Testis (tissue), 3 donors: ENCODE results near the gene RGS5. TPM values are rescaled to one million over a fixed set of nuclear protein-coding genes. Genes with fewer than 3 reads are reported as not detected.
A peak's percentile ranks its signal among the peaks of the same experiment; 100 is the strongest.

Experiments used
- DNase-seq: peaks from one replicate; pipeline ENCODE4 v3.0.0-alpha.2; 2019
- H3K27ac ChIP-seq, 2 donors: fragments of 200-600 bp; sonication (generic); one replicate each; pipeline ENCODE4 v1.5.1; 2019
- H3K27me3 ChIP-seq: fragments of 200-600 bp; sonication (generic); one replicate; pipeline ENCODE4 v1.5.1; 2019
- H3K36me3 ChIP-seq: fragments of 200-600 bp; sonication (generic); one replicate; pipeline ENCODE4 v1.5.1; 2017; ENCODE audit warnings: low read depth; ENCODE audit errors: missing control alignments
- H3K4me1 ChIP-seq: fragments of 200-600 bp; sonication (generic); one replicate; pipeline ENCODE4 v1.5.1; 2019
- H3K4me3 ChIP-seq, 2 donors: fragments of 200-600 bp; sonication (generic); one replicate each; pipeline ENCODE4 v1.5.1; 2017 to 2019
- H3K9me3 ChIP-seq: fragments of 200-600 bp; sonication (generic); one replicate; pipeline ENCODE4 v1.5.1; 2017
- CTCF ChIP-seq, 3 experiments: fragments of 450-650 bp in 2 of 3; fragments of 200-600 bp in 1 of 3; sonication (generic) in 1 of 3; IDR thresholded peaks; one replicate each; pipeline ENCODE4 v1.5.1; 2016 to 2019; ENCODE audit warnings: antibody characterized with exemption in 3 of 3, mild to moderate bottlenecking in 2 of 3, moderate library complexity in 1 of 3
- POLR2A ChIP-seq: fragments of 450-650 bp; IDR thresholded peaks from one replicate; pipeline ENCODE4 v1.6.1; 2017; ENCODE audit warnings: antibody characterized with exemption, mild to moderate bottlenecking, moderate library complexity
- WGBS, 2 donors: methylation state at CpG; one replicate each; pipeline ENCODE4 v1.1.5; 2018; 5-methylcytosine and 5-hydroxymethylcytosine counted together
- intact Hi-C: fragments of 100-400 bp; cut with DNase I; formaldehyde crosslinking; loops from one replicate; pipeline ENCODE4 v1.15.1; 2023; ENCODE audit warnings: low total_unique reads
- polyA plus RNA-seq: library from polyadenylated mRNA; stranded (reverse); fragments of 350-450 nt; fragmentation: Illumina TruSeq; extraction: RNeasy Lipid Tissue Mini Kit (QIAGEN cat#74804); gene quantifications from one replicate; pipeline ENCODE4 v1.2.3, GENCODE V29; 2014; ENCODE audit warnings: low read depth, low replicate concordance; ENCODE audit not compliant: insufficient read depth
- total RNA-seq, 2 donors: library from RNA; depleted of rRNA; stranded (reverse); fragments of >200 nt; gene quantifications; one replicate each; pipeline ENCODE4 v1.2.3, GENCODE V29; 2016

Gene RGS5
- total and polyA plus RNA-seq, 3 donors from 2014 or later, result 84.7 to 237 (median 214) TPM

GRCh38 chr1:163174524-163175437, 27.9 kb downstream of the RGS5 start:
- H3K27me3 ChIP-seq, result no peaks in the 10 kb centered on the region
- H3K36me3 ChIP-seq, result no peaks in the 10 kb centered on the region
- peak; percentile 67 to 82 (median 80) for TF ChIP-seq CTCF (IDR thresholded peaks at IDR 0.05)
- TF ChIP-seq POLR2A, result no peak
- peaks cover 8% of the 10 kb centered on the region for H3K4me1 ChIP-seq
- no peaks in the 10 kb centered on the region for H3K9me3 ChIP-seq
- WGBS, 2 donors, result 20 to 37% methylated on average over 18 of the region's 18 CpGs
- DNase-seq, result peak; percentile 79
- no peak overlapping the region for H3K27ac ChIP-seq
- peak overlapping the region in 1 of 2 donors; percentile 5 for H3K4me3 ChIP-seq
- intact Hi-C loops, result loop anchor here (10.0 kb wide), 1 partner anchor 100 kb away; no protein-coding TSS in a partner anchor

- Histone ChIP-seq H3K27me3 (no peaks in the 10 kb centered on the region), H3K36me3 (no peaks in the 10 kb centered on the region), H3K4me3 (no peak overlapping the region), H3K9me3 (no peaks in the 10 kb centered on the region), H3K27ac (no peak overlapping the region), H3K4me1 (peaks cover 8% of the 10 kb centered on the region)
- no peak for DNase-seq
- intact Hi-C loops, result loop anchor here (10.0 kb wide), 1 partner anchor 98 kb away; no protein-coding TSS in a partner anchor
- no peak for TF ChIP-seq CTCF (IDR thresholded peaks at IDR 0.05)
- TF ChIP-seq POLR2A, result no peak
- 47 to 51% methylated on average over 4 of the region's 4 CpGs for WGBS, 2 donors
Measured at GRCh38 chr1:163173121-163173520, 29.6 kb downstream of the RGS5 start.

- TF ChIP-seq POLR2A (no peak), CTCF (IDR thresholded peaks at IDR 0.05) (no peak)
- WGBS, 2 donors, result 68 to 70% methylated on average over 2 of the region's 2 CpGs
- intact Hi-C loops, result loop anchor here (10.0 kb wide), 1 partner anchor 98 kb away; no protein-coding TSS in a partner anchor
- Histone ChIP-seq H3K9me3 (no peaks in the 10 kb centered on the region), H3K27me3 (no peaks in the 10 kb centered on the region), H3K36me3 (no peaks in the 10 kb centered on the region), H3K4me1 (peaks cover 8% of the 10 kb centered on the region), H3K4me3 (no peak overlapping the region), H3K27ac (no peak overlapping the region)
- DNase-seq, result no peak
Measured at GRCh38 chr1:163172596-163172995, 30.1 kb downstream of the RGS5 start.

- Histone ChIP-seq H3K36me3 (no peaks in the 10 kb centered on the region), H3K9me3 (no peaks in the 10 kb centered on the region), H3K27ac (no peak overlapping the region), H3K4me3 (no peak overlapping the region), H3K27me3 (no peaks in the 10 kb centered on the region), H3K4me1 (peaks cover 8% of the 10 kb centered on the region)
- no peak for DNase-seq
- intact Hi-C loops, result loop anchor here (10.0 kb wide), 1 partner anchor 97 kb away; no protein-coding TSS in a partner anchor
- TF ChIP-seq POLR2A (no peak), CTCF (IDR thresholded peaks at IDR 0.05) (no peak)
- WGBS, 2 donors, result 64 to 71% methylated on average over 5 of the region's 5 CpGs
Measured at GRCh38 chr1:163171826-163172225, 30.9 kb downstream of the RGS5 start.
